ENCODE data around the gene PWWP2B. TPM values are rescaled to one million over a fixed set of nuclear protein-coding genes. Genes with fewer than 3 reads are reported as not detected.

The PWWP2B gene
- total RNA-seq, 1 donor = 8.2 TPM

DNA sequence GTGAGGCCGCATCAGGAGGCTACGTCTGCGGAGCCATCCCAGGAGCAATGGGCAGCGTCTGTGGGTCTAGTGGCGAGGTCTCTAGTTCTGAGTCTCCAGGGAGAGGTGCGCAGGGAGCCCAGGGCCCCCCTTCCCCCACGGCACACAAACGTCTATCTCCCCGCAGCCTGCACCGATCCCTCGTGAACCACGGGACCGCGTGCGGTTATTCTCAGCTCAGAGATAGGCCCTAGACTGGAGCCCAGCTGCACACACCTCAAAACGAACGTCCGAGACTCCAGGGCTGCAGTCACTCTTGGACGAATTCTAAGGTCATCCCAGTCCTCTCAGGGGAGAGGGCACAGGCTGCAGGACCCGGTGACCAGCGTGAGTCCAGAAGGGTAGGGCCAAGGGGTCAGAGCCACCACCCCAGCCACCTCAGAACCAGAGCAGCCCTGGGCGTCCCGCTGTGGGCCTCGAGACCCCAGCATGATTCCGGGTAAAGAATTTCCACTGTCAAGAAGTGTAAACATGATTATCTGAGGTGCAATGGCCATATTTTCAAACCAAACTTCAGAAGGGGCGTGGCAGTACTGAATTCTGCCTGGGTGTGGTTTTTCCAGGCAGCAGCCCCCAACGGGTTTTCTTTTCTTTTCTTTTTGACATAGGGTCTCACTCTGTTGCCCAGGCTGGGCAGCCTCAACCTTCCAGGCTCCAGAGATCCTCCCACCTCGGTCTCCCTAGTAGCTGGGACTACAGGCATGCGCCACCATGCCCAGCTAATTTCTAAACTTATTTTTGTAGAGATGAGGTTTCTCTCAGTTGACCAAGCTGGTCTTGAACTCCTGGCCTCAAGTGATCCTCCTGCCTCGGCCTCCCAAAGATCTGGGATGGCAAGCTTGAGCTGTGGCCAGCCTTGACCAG is 57.5 kb downstream of the PWWP2B start:
- no peak for DNase-seq (ENCODE audit: low read depth)
- TF ChIP-seq, protein P1, sequence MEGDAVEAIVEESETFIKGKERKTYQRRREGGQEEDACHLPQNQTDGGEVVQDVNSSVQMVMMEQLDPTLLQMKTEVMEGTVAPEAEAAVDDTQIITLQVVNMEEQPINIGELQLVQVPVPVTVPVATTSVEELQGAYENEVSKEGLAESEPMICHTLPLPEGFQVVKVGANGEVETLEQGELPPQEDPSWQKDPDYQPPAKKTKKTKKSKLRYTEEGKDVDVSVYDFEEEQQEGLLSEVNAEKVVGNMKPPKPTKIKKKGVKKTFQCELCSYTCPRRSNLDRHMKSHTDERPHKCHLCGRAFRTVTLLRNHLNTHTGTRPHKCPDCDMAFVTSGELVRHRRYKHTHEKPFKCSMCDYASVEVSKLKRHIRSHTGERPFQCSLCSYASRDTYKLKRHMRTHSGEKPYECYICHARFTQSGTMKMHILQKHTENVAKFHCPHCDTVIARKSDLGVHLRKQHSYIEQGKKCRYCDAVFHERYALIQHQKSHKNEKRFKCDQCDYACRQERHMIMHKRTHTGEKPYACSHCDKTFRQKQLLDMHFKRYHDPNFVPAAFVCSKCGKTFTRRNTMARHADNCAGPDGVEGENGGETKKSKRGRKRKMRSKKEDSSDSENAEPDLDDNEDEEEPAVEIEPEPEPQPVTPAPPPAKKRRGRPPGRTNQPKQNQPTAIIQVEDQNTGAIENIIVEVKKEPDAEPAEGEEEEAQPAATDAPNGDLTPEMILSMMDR (IDR thresholded peaks at IDR 0.05; ENCODE audit: insufficient read depth, low read depth, low read length) = no peak
- no peak overlapping the region for H3K4me3 ChIP-seq (ENCODE audit: low read depth, low read length)

DNA sequence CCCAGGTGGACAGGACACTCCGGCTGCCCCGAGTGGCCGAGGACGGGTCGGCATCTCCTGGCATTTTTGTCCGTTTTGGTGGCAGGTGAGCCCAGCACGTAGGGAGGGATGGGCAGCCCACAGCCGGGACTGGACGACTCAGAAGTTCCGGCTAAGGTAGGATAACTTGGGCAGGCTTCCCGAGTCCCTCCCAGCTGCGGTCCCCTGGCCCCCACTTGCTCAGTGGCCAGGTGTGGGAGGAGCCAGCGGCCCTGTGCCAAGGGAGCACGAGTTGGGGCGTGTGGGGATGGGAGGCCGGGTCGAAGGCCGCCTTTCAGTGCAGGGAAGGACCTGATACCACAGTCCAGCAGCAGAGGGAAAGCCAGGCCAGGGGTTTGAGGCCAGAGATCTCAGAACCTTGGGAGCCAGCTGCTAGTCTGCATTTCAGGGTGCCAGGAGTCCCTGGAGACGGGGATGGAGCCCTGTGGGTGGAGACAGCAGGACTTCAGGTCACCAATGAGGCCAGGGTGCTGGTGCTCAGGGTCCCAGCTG is 58.5 kb downstream of the PWWP2B start:
- no peak overlapping the region for H3K4me3 ChIP-seq (ENCODE audit: low read depth, low read length)
- TF ChIP-seq, protein P1 (IDR thresholded peaks at IDR 0.05; ENCODE audit: insufficient read depth, low read depth, low read length) = no peak
- DNase-seq (ENCODE audit: low read depth) = no peak

DNA sequence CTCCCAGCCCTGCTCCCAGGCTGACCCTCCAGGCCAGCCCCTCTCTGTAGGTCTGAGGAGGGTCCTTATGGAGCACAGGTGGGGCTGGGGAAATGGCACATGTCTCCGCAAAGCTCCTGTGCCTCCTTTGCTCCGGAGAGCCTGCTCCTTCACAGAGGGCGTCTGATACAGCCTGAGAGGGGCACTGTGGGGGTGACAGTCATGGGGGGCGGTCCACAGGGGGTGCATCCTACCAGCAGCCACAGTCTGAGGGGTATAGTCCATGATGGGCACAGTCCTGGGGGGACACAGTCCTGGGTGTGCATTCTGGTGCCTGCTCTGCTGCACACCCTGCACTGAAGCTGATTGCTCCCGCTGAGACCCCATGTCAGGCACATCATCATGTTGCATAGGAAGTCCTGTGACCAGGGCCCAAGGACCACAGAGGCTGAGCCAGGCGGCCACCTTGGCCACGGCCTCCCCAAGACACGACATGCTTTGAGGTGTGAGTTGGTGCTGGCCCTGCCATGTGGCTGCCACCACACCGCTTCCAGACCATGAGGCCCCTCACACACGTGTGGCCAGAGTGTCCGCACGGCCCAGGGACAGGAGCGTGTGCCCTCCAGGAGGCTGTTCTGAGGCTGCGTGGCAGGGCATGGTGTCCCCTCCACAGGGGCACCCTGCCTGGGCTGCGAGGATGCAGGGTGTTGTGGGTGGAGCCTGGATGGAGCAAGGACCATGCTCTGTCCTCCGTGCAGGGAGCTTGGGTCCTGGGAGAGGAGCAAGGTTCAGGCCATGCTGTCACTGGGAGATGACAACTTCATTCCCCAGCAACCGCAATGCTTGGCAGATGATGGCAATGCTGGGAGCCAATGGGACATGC is 59.2 kb downstream of the PWWP2B start:
- TF ChIP-seq, protein P1 (IDR thresholded peaks at IDR 0.05; ENCODE audit: insufficient read depth, low read depth, low read length) = no peak
- DNase-seq (ENCODE audit: low read depth) = no peak
- H3K4me3 ChIP-seq (ENCODE audit: low read depth, low read length) = no peak overlapping the region

DNA sequence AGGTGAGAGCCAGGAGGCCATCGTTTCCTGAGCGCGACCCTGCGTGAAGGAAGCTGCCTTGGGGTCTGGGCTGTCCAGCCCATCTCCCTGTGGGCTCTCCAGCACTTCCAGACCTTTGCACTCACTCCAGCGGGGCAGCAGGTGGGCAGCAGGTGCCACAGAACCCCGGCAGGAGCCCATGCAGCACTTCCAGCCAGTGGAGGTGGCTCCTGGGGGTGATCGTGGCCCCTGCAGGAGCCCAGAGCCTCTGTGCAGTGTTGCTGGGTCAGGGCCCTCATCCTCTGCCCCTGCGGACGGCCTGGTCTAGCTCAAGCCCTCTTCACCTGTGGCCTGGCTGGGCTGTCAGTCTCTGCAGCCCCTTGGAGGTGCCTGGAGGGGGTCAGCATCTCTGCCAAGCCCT is 59.9 kb downstream of the PWWP2B start:
- no peak overlapping the region for H3K4me3 ChIP-seq (ENCODE audit: low read depth, low read length)
- TF ChIP-seq, protein P1 (IDR thresholded peaks at IDR 0.05; ENCODE audit: insufficient read depth, low read depth, low read length) = no peak
- no peak for DNase-seq (ENCODE audit: low read depth)

DNA sequence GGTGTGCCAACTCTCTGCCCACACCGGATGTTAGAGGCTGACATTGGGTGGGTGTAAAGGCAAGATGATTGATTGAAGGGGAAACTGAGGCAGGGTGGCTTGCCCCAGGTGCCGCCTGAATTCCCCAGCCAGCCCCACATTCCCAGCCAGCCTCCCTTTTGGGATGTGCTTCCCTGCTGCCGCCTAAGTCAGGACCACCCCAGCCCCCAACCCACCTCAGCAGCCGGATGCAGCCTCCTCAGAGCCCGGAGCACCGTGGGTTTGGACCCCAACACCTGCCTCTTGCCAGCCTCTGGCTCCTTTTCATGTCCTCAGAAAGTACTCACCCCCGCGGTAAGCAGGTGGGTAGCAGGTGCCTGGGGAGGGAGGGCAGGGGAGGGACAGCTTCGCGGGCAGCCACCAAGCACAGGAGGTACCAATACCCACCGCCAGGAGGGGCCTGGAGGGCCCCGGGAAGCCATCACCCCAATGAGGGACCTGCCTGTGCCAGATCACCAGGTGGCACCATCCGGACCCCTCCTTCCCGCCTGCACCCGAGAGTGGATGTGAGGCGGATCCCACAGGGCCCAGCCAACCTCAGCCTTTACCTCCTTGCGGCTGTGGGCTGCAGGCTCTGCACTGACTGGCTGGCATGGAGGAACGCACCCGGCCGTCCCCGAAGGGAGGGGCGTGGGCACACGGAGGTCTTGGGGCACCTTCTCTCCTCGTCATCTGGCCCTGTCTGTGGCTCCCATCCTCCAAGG is 60.5 kb downstream of the PWWP2B start:
- TF ChIP-seq, protein P1 (IDR thresholded peaks at IDR 0.05; ENCODE audit: insufficient read depth, low read depth, low read length) = no peak
- no peak overlapping the region for H3K4me3 ChIP-seq (ENCODE audit: low read depth, low read length)
- DNase-seq (ENCODE audit: low read depth) = no peak

DNA sequence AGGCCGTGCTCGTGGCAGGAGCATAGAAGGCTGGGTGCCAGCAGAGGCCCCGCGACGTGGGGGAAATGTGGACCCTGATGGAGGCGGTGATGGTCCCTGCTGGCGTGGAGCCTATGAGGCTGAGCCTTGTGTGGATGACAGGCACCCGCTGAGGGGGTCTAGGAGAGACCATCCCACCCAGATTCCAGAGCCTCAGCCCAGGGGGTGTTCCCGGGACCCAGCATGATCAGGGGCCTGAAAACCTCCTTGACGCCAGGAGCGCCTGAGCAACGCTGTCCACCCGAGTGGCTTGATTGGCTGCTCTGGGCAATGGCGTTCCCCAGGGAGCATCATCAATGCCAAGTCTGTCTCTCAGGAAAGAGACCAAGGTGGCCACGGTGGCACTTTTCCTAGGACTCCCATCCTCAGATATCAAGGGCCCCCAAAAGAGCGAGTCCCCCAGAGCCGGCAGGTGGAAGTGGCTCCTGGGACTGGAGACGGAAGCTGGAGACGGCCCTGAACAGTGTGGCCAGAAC is 61.1 kb downstream of the PWWP2B start:
- H3K4me3 ChIP-seq (ENCODE audit: low read depth, low read length) = no peak overlapping the region
- DNase-seq (ENCODE audit: low read depth) = no peak
- TF ChIP-seq, protein P1 (IDR thresholded peaks at IDR 0.05; ENCODE audit: insufficient read depth, low read depth, low read length) = no peak

All from fibroblast of villous mesenchyme (primary cell).